ENCODE data around the gene NUP214. TPM values are rescaled to one million over a fixed set of nuclear protein-coding genes. Genes with fewer than 3 reads are reported as not detected.

The NUP214 gene
- total RNA-seq, result 10.6 and 15.3 TPM in 2 replicates

DNA sequence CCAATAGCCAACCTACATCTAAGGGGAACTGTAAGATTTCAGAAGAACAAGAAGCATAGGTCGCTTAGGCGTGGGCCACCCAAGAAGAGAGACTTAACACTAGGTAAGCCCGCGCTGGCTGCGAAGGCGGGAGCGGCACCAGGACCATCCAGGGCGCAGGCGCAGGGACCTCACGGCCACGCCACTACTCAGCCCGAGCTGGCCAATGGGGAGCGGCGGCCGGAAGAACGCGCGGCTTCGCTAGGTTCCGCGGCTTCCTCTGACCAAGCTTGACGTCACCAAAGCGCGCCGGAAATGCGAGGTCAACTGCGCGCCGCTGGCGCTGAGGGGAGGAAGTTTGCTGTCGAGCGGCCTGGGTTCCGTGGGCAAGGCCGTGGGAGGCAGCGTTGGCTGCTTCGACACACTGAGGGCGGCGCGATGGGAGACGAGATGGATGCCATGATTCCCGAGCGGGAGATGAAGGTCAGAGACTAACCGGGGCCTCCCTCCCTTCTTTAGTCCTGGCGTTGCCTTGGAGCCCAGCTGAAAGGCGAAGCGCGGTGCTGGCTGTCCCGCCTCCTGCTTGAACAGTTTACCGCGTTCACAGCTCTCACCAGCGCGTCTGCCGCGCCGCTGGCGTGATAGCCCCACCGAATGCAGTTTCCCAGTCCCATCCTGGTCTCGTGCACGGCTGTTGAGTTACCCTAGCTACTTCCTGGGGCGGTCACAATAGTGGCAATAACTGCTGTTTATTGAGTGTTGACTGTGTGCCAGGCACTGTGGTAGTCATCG lies at the start of gene NUP214:
NUP214 (plus strand) TSS at position 299 of the 771 bp plus-strand sequence; CDS start at position 418, 119 bp downstream.

DNA sequence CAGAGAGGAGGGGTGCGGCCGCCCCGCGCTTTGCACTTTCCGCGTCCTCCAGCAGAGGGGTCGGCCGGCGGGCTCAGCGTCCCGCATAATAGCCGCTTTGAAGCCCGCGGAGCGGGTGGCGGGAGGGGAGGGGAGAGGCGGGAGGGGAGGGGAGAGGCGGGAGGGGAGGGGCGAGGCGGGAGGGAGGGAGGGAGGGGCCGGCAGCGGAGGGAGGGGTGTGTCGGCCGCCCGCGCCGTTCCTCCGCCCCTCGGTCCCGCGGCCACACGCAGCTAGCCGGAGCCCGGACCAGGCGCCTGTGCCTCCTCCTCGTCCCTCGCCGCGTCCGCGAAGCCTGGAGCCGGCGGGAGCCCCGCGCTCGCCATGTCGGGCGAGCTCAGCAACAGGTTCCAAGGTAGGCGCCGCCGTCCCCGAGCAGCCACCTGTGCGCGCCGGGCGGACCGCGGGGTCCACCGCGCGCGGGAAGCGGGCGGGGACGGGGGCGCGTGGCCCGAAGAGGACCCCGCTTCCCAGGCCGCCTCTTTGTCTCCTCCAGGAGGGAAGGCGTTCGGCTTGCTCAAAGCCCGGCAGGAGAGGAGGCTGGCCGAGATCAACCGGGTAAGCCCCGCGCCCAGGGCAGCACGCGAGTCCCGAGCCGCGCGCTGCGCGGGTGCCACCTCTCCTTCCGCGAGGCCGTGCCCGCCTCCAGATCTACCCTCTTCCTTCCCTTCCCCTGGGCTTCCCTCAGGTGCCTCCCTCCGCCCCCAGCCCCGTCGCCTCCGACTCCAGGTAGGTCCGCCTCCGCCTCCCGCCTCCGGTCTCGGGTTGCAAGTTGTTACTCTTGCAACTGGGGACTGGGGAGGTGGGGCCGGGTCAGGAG lies 28.9 kb upstream of the NUP214 start, which contains the start of gene AIF1L:
AIF1L (plus strand) TSS at position 263 of the 857 bp plus-strand sequence; CDS start at position 362, 99 bp downstream.

DNA sequence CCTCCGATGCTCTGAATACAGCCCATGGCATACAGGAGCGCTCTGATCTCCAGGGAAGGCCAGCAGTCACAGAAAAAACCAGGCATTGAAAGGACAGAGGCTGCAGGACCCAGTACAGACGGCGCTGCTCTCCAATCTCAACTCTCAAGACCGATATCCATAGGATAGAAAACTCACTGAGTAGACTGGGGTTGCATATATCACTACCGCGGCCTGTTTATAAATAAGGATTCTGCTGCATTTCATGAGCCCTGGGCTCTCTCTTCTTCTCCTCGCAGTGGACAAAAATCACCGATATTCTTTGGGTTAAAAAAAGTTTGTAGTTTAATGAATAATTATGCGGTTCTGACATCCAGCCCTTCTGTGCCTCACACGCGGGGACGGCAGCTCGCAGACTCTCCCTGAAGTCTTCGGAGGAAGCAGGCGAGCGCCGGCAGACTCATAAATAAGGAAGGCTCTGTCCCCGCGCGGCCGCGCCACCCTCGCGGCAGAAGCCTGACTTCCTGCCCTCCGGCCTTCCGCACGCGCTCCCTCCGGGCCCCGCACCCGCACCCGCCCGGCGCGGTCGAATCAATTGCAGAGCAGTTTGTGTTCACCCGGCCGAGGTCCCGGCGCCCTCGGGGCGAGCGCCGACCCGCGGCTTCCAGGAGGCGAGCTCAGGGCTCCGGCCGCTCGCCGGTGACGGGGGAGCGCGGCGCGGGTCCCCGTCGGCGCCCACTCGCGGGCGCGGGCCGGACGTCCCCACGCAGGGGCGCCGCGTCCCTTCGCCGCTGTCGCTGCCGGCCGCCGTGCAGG lies 150.9 kb downstream of the NUP214 start, which contains the start of gene FAM78A:
FAM78A (minus strand) TSS at position 417 of the 795 bp plus-strand sequence; CDS start at position 86, 331 bp downstream.

Other genes starting within 250 kb of the NUP214 start
- gene QRFP, start 228.8 kb upstream of the NUP214 start, total RNA-seq, result not detected in 2 replicates
- 1.3 TPM in 1 of 2 replicates, not detected in the other for gene FIBCD1, start 186.3 kb upstream of the NUP214 start, total RNA-seq
- not detected in 2 replicates for gene LAMC3, start 116.4 kb upstream of the NUP214 start, total RNA-seq
- gene AIF1L, start 29.1 kb upstream of the NUP214 start, total RNA-seq, result 2.1 and 63.4 TPM in 2 replicates
- 0.72 TPM in 1 of 2 replicates, not detected in the other for gene FAM78A, start 150.9 kb downstream of the NUP214 start, total RNA-seq
- gene PLPP7, start 164.1 kb downstream of the NUP214 start, total RNA-seq, result 2.2 TPM in 1 of 2 replicates, not detected in the other

Measured in tracheal epithelial cell (primary cell).